GM21360 (cell line): Measurements from ENCODE around the gene SPTBN2.

Source experiments
- ATAC-seq: cut with Tn5 transposase; IDR thresholded peaks from one replicate; pipeline ENCODE4 v1.9.1; 2021; ENCODE audit warnings: mild to moderate bottlenecking, moderate library complexity; ENCODE audit not compliant: unreplicated experiment

Gene SPTBN2

DNA sequence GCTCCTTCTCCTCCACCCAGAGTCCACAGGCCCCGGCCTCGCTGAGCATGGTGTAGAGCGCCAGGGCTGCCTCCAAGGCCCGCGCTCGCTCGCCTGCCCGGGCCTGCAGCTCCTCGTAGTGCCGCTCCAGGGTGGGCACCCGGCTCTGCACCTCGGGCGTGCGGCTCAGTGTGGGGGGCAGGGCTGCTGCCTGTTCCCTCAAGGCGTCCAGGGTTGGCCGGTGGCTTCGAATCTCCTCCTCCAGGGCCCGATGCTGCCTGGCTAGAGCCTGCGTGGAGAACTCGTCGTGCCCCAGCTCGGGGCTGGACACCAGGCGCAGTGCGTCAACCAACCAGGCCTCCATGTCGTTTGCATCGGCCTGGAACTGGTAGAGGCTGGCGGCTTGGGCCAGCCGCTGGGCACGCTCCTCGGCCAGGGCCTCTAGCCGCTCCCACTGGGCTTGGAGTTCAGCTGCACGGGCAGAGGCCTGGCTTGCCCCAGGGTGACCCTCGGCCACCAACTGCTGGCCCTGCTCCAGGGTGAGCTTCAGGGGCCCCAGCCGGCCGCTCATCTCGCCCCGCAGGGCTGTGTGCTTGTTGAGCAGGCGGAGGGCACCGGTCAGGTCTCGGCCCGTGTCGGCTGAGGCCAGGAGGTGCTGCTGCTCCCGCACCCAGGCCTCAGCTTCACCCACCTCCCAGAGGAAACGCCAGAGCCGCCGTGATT is 24.2 kb downstream of the SPTBN2 start:
- ATAC-seq = no peak

DNA sequence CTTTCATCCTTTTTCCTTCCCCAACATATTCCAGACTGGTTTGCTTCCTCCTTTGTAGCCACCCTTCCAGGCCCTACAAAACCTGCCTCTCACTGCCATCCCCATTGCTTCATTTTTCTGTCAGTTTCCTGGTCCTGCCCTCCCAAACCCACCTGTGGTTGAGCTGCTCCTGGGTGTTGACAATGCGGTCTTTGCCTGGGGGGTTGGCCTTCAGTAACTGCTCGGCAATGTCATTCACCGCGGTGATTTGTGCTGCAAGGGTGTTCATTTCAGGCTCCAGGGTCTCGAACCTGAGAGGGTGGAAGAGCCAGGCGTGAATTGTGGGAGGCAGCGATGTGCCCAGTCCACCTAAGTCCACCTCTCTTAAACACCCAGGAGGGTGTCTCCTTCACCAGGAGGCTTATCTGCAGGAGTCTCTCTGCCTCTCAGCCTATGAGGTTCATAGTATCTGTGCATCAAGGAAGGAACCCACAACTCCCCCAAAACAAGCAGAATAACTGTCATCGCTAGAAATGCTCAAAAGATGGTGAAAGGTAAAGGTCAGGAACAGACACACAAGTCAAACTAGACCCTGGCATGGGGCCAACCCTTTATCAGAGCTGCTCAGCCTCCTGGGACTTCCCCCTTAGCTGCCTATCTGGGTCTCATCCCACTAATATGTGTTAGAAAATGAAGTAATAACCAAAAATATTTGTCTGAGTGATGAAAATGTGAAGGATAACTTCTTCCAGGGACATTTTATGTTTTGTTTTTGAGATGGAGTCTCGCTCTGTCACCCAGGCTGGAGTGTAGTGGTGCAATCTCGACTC is 27.4 kb downstream of the SPTBN2 start:
- no peak for ATAC-seq

GRCh38 chr11:66700742-66701141 is 28.3 kb downstream of the SPTBN2 start:
- no peak for ATAC-seq

- ATAC-seq = no peak
These were observed 28.7 kb downstream of the SPTBN2 start for GRCh38 chr11:66700337-66700736.

GRCh38 chr11:66698491-66698890 is 30.5 kb downstream of the SPTBN2 start:
- no peak for ATAC-seq

- no peak for ATAC-seq
These were observed 31.0 kb downstream of the SPTBN2 start for GRCh38 chr11:66697988-66698387.

DNA sequence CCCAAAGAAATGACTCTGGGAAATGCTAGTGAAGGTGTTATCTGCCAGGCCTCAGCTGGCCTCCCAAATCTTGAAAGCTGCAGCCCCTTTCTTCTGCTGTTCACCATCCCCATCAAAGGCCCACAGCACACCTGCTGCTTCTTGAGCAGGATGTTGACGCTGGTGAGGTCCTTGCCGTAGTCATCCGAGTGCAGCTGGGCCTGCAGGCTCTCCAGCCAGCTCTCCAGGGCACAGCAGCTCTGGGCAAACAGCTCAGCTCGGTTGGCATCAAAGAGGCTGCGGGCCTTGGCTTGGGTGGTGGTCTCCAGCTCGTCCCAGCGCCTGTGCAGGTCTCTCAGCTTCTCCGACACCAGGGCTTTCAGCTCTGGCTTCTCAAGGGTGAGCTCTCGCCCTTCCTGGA is 32.9 kb downstream of the SPTBN2 start:
- ATAC-seq = no peak

GRCh38 chr11:66694732-66695207 is 34.2 kb downstream of the SPTBN2 start:
- no peak for ATAC-seq

GRCh38 chr11:66694056-66694410 is 35.0 kb downstream of the SPTBN2 start:
- no peak for ATAC-seq

- ATAC-seq = no peak
These were observed 35.5 kb downstream of the SPTBN2 start for GRCh38 chr11:66693356-66694055.

- no peak for ATAC-seq
These were observed 36.1 kb downstream of the SPTBN2 start for GRCh38 chr11:66692871-66693331.

- no peak for ATAC-seq
These were observed 36.6 kb downstream of the SPTBN2 start for GRCh38 chr11:66692446-66692845.

DNA sequence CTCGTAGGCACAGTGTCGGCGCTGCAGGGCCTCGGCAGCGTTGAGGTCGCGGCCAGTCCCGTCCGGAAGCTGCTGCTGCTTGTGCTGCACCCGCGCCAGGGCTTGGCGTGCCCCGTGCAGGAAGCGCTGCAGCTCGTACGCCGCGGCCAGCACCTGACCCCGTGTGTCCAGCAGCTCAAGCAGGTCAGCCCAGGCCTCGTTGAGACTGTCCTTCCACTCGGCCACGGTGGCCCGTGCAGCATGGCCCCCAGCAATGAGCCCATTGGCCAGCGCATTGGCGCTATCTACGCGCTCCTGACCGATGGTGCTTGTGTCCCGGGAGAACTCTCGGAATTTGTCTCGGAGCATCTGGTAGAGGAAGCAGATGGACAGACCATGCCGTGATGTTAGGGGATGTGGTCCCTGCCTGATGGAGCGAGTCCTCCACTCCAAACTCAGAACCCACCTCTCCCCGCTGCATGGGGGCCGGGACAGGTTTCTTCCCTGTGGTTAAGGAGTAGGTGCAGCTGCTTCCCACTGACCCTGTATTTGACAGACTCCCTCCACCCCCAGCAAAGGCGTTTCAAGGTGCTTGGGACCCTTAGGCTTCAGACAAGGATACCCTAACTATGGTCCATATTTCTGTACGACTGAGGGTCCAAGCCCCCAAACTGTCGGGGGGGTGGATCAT is 37.6 kb downstream of the SPTBN2 start:
- no peak for ATAC-seq

GRCh38 chr11:66689661-66690590 is 39.1 kb downstream of the SPTBN2 start:
- ATAC-seq = no peak

DNA sequence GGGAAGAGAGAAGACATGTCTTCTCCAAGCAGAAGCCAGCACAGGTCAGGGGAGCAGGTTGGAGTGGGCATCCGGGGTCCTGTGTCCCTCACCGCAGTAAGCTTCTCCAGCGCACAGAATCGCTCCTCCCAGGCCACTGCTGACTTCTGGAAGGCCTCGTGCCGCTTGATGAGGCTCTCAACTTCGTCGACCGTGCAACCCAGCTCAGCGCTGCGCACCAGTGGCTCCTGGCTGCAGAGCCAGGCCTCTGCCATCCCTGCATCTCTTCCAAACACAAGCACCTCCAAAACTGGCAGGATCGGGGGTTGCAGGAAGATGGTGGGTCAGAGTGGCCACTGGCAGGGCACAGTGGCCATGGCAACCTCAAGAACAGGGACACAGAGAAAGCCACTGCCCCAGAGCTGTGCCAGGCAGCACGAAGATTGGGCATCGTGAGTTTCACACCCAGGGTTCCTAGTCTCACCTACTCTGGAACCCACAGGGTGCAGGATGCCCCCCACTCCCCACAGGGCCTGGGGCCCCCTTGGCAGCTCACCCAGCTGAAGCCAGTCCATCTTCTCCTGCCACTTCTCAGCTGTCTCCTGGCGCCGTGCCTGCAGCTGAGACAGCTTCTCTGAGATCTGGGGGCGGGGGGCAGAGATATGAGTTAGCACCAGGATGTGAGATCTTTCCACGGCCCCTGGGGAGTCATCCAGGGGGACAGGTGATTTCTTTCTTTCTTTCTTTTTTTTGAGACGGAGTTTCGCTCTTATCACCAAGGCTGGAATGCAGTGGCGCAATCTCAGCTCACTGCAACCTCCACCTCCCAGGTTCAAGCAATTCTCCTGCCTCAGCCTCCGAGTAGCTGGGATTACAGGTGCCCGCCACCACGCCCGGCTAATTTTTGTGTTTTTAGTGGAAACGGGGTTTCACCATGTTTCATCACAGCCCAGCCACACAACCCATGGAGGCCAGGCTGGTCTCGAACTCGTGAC is 40.2 kb downstream of the SPTBN2 start:
- ATAC-seq = no peak

DNA sequence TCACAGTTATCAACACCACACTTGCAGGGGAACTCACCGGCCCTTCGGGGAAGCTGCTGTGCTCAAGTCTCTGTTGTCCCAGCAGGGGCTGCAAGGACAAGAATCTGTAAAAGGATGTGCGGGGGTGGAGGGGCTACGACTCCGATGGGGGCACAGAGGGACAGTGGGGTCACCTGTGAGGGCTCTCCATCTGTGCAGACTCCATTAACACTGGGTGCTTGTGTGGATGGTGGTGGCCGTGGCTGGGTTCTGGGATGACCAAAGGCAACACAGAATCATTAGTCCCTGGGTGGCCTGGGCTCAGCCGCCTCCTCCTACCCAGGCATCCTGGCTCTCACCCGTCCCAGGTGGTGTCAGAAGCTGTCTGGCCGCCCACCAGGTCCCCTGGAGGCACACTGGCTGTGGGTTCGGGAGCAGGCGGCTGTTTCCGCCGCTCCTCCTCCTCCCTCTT is 41.2 kb downstream of the SPTBN2 start:
- no peak for ATAC-seq

- ATAC-seq = no peak
These were observed 41.9 kb downstream of the SPTBN2 start for GRCh38 chr11:66686801-66687750.
